Nephron (organoid): ENCODE results near the gene ARNT2.

Source experiments
- H3K27ac Mint-ChIP-seq, 3 experiments: 2 replicates each; pipeline ENCODE4 v1.8.0; 2020; ENCODE audit warnings: mixed read lengths in 3 of 3, mild to moderate bottlenecking in 2 of 3, moderate library complexity in 1 of 3
- H3K27me3 Mint-ChIP-seq: 2 replicates; pipeline ENCODE4 v1.8.0; 2021; ENCODE audit warnings: low read depth, mild to moderate bottlenecking, moderate library complexity, mixed read lengths
- H3K36me3 Mint-ChIP-seq: 2 replicates; pipeline ENCODE4 v1.8.0; 2020; ENCODE audit warnings: low read depth, mixed read lengths
- H3K4me1 Mint-ChIP-seq: 2 replicates; pipeline ENCODE4 v1.8.0; 2020; ENCODE audit warnings: mixed read lengths
- H3K4me3 Mint-ChIP-seq, 3 experiments: 2 replicates each; pipeline ENCODE4 v1.8.0; 2020; ENCODE audit warnings: mild to moderate bottlenecking in 3 of 3, mixed read lengths in 3 of 3, moderate library complexity in 2 of 3
- H3K9me3 Mint-ChIP-seq: 2 replicates; pipeline ENCODE4 v1.8.0; 2020; ENCODE audit warnings: mixed read lengths
- TF ChIP-seq, protein P1 (sequence below), 3 experiments: fragments of 200-600 bp; sonication (generic); IDR thresholded peaks; one replicate each; pipeline ENCODE4 v1.5.0; 2021; ENCODE audit warnings: antibody characterized with exemption in 3 of 3; ENCODE audit not compliant: unreplicated experiment in 3 of 3

Gene ARNT2

DNA sequence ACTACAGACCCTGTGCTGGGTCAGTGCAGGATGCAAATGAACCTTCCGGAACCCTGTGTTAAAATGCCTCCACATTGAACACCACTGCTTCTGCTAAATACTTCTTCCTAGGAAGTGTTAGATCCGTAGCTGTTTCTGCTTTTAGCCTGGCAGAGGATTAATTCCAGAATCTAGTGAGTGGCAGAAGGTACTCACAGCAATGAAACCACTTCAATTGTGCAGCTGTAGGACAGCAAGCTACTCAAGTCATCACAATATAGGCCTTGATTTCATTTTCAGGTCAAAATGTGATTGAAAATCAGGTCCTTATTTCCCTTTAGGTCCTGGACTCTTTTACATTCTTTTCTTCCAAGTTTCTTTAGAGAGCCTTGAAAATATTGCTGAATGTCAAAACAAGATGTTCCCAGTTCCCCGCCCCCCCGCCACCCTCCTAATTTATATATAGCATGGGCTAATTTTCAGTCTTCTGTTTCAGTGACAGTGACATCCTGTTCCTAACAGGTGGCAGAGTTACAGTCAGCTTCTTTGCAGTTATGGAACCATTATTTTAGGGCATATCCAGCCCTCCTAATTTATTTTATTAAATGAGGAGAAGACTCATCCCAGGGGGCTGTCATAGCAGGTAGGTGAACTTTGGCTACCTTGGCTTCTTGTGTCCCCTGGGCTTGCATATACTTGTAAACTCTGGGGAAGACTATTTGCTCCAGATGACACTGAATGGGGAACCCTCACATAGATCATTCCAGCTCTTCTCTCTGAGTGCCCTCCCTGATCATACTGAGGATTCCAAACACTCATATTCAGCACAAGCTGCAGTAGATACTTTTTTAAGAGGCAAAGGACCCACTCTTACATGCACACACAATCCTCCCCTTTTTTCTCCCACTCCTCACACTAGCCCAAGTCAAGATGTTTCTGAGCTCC, 28.0 kb upstream of the ARNT2 start:
- H3K4me1 Mint-ChIP-seq, result no peaks in the 10 kb centered on the region
- no peaks in the 10 kb centered on the region for H3K9me3 Mint-ChIP-seq

DNA sequence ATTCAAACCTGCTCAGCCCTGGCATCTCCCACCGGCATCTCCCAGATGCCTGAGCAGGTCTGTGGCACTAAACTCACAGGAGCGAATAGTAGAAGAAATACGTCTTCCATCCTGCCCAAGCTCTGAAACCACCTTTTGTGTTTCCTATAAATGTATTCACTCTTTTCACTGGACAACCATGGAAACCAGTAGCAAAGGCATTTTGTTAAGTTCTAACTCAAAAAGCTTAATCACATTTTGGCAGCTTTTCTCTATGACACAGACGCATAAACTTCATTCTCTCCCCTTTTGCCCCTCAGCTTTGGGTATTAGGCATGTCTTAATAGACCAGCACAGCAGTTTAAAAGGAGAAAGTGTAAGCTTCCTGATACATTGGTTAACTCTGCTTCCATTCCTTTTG, 24.5 kb upstream of the ARNT2 start:
- H3K27ac Mint-ChIP-seq, result no peak overlapping the region
- no peaks in the 10 kb centered on the region for H3K27me3 Mint-ChIP-seq
- H3K4me1 Mint-ChIP-seq, result no peaks in the 10 kb centered on the region
- TF ChIP-seq, protein P1, sequence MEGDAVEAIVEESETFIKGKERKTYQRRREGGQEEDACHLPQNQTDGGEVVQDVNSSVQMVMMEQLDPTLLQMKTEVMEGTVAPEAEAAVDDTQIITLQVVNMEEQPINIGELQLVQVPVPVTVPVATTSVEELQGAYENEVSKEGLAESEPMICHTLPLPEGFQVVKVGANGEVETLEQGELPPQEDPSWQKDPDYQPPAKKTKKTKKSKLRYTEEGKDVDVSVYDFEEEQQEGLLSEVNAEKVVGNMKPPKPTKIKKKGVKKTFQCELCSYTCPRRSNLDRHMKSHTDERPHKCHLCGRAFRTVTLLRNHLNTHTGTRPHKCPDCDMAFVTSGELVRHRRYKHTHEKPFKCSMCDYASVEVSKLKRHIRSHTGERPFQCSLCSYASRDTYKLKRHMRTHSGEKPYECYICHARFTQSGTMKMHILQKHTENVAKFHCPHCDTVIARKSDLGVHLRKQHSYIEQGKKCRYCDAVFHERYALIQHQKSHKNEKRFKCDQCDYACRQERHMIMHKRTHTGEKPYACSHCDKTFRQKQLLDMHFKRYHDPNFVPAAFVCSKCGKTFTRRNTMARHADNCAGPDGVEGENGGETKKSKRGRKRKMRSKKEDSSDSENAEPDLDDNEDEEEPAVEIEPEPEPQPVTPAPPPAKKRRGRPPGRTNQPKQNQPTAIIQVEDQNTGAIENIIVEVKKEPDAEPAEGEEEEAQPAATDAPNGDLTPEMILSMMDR (IDR thresholded peaks at IDR 0.05; ENCODE audit: unreplicated experiment in 3 of 3), result no peak
- no peak overlapping the region for H3K4me3 Mint-ChIP-seq
- H3K9me3 Mint-ChIP-seq, result no peaks in the 10 kb centered on the region
- H3K36me3 Mint-ChIP-seq, result no peaks in the 10 kb centered on the region

More for the DNA sequence above, 28.0 kb upstream of the ARNT2 start:
- Mint-ChIP-seq H3K36me3 (no peaks in the 10 kb centered on the region), H3K4me3 (no peak overlapping the region), H3K27me3 (no peaks in the 10 kb centered on the region), H3K27ac (no peak overlapping the region)
- TF ChIP-seq, protein P1 (IDR thresholded peaks at IDR 0.05; ENCODE audit: unreplicated experiment in 3 of 3), result no peak

DNA sequence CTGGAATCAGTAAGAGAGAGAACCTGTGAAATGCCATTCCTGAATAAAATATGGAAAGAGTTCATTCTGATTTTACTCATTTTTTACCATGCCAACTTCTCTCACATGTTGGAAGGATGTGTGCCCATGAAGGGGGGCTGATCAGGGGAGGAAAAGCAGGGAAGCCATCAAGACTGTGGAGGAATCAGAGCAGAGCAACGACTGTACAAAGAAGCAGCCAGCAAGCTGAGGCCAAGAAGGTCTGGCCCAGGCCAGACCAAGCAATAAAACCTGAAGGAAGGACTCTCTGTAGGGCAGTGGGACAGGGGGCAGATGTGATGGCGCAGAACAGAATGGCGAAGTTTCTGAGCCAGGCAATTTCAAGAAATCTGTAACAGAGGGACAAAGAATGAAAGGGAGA, 24.0 kb upstream of the ARNT2 start:
- Mint-ChIP-seq H3K4me1 (no peaks in the 10 kb centered on the region), H3K9me3 (no peaks in the 10 kb centered on the region), H3K27ac (no peak overlapping the region), H3K27me3 (no peaks in the 10 kb centered on the region), H3K4me3 (no peak overlapping the region), H3K36me3 (no peaks in the 10 kb centered on the region)
- TF ChIP-seq, protein P1 (IDR thresholded peaks at IDR 0.05; ENCODE audit: unreplicated experiment in 3 of 3), result no peak

- no peaks in the 10 kb centered on the region for H3K36me3 Mint-ChIP-seq
- H3K4me3 Mint-ChIP-seq, result no peak overlapping the region
- no peaks in the 10 kb centered on the region for H3K4me1 Mint-ChIP-seq
- TF ChIP-seq, protein P1 (IDR thresholded peaks at IDR 0.05; ENCODE audit: unreplicated experiment in 3 of 3), result no peak
- no peak overlapping the region for H3K27ac Mint-ChIP-seq
- no peaks in the 10 kb centered on the region for H3K9me3 Mint-ChIP-seq
- no peaks in the 10 kb centered on the region for H3K27me3 Mint-ChIP-seq
These were observed 21.9 kb upstream of the ARNT2 start for GRCh38 chr15:80382285-80382684.

DNA sequence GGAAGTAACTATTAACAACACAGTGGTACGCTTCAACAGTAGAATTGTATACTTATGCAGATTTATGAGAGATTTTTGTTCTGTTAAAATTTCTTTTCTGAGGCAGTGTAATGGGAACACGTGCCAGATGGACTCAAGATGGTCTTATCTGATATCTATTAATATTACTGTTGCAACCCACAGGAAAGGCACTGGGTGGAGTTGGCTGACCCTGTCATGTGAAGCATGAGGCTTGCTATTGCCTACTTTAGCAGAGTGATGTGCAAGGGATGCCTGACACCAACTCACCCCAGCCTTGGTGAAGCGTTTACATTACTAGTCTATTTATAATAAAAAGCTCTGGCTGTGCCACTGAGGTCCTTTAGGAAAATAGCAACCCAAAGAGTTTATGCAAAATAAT, 19.8 kb upstream of the ARNT2 start:
- Mint-ChIP-seq H3K36me3 (no peaks in the 10 kb centered on the region), H3K9me3 (no peaks in the 10 kb centered on the region), H3K27me3 (no peaks in the 10 kb centered on the region), H3K27ac (no peak overlapping the region), H3K4me1 (no peaks in the 10 kb centered on the region), H3K4me3 (no peak overlapping the region)
- TF ChIP-seq, protein P1 (IDR thresholded peaks at IDR 0.05; ENCODE audit: unreplicated experiment in 3 of 3), result no peak

DNA sequence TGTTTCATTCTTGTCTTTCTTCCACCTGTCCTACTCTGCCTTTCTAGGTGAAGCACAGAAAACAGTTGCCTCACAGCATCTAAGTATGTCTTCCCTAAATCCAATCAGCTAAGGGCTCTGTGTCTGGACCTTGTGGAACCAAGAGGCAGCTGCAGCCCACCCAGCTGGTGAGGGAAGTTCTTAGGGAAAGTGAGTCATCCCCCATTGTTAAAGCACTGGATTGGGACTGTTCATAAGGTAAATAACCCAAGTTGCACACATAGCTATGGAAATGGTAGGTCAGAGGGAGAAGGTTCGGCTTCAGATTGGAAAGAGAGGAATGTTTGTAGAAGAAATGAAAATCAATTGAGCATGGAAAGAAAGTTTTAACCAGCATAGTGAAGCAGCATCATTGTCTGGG, 18.0 kb upstream of the ARNT2 start:
- no peaks in the 10 kb centered on the region for H3K36me3 Mint-ChIP-seq
- H3K4me1 Mint-ChIP-seq, result no peaks in the 10 kb centered on the region

More for the DNA sequence above, 18.0 kb upstream of the ARNT2 start:
- H3K9me3 Mint-ChIP-seq, result no peaks in the 10 kb centered on the region
- no peak overlapping the region for H3K4me3 Mint-ChIP-seq
- peak overlapping the region in 2 of 3 experiments; percentile 4 to 27 for H3K27ac Mint-ChIP-seq
- no peaks in the 10 kb centered on the region for H3K27me3 Mint-ChIP-seq
- TF ChIP-seq, protein P1 (IDR thresholded peaks at IDR 0.05; ENCODE audit: unreplicated experiment in 3 of 3), result no peak
